Activated gamma-delta T cell treated with Interleukin-2 at 50 U/mL for 16 hours (primary cell): ENCODE results near the gene HOXA6.

Experiments used
- DNase-seq: peaks from one replicate; pipeline ENCODE4 v3.0.0-alpha.2; 2020

HOXA6 gene

GRCh38 chr7:27137640-27138315 lies 9.8 kb downstream of the HOXA6 start:
- no peak for DNase-seq

GRCh38 chr7:27134392-27134791 lies 13.2 kb downstream of the HOXA6 start:
- DNase-seq, result no peak

DNA sequence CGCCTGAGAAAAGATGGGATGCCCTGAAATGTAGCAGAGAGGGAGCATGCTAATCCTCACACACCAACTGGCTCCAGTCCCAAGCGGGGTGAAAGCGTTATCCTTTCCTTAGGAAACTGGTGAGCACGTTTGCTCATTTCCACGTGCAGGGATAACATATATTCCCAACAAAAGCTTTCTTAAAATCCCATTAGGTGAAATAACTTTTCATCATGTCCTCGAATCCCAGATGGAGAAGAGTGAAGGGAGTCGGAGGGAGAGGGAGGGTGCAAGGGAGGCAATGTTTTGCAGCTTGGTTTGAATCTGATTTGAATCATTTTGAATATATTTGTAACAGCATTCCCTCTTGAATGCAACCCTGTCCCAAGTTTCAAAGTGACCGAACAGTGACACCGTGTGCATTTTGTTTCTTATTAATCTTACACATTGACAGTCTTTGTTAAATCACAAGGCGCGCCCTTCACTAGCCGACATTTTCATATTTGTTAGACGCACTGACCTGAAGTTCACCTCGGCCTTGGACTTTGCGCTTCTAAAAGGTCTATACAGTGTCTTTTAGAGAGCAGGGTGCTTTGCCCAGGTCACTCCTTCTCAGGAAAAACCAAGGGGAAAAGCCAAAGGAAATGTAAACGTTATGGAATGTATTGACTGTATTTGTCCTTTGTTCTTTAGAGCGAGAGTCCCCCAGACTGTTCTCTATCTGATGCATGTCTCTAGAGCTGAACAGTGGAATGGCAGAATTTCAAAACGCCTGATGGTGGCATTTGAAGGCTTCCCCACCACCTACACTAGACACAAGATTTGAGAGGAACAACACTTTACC lies 14.0 kb downstream of the HOXA6 start:
- DNase-seq, result no peak

DNA sequence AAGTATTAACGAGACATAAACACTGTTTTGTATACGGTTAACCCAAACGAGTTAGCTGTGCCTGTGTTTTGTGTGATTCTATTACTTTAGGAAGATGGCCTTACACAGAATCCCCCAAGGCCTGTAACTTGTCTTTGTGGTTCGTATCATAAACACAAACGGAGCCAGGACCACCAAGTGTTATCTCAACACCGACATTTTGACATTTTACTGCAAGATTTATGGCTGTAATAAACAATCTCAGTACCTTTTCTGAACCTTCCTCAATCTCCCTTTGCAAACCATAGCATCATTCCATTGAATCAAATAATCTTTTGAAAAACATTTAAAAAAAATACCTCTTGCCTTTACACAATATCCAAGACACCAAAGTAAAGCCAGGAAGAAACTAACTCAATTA lies 14.6 kb downstream of the HOXA6 start:
- no peak for DNase-seq

GRCh38 chr7:27132214-27132613 lies 15.4 kb downstream of the HOXA6 start:
- no peak for DNase-seq

GRCh38 chr7:27131390-27131819 lies 16.2 kb downstream of the HOXA6 start:
- no peak for DNase-seq

DNA sequence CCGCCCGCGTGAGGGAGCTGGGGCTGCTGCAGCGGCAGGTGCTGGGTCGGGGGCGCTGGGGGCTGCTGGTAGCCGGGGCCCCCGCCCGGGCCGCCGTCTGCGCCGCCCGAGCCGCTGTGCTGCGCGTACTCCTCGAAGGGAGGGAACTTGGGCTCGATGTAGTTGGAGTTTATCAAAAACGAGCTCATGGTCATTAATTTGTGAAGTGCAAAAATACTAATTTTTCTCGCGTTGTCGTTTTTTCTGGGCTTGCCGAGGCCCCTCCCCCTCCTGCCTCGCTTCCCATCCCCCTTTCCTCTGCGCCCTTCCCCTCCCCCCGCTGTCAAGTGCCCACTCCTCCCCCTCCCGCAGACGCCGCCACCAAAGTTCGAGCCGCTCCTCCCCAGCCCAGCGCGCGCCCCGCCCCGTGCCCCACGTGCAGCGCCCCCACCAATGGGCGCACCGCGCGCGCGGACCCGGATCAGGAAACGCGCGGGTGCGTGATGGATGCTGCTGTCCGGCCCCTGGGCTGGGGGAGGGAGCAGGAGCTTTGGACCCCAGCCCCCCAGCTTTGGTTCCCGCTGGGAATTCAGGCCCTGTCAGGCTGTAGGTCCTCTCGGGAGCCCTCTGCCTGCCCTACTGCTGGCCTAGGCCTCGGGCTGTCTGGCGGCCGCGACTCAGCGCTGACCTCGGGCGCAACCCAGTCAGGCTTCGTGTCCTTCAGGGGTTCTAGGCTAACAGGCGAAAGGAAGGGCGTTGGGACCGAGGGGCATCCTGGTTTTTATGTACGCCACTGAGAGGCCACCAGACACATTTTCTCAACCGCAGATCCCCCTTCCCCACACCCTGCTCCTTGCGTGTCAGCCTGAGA lies 16.8 kb downstream of the HOXA6 start, which contains the start of gene HOXA4:
Gene HOXA4, minus strand, starts transcription at position 218 of the 850 bp plus-strand sequence. Its CDS starts 24 bp downstream, at position 194.
- DNase-seq, result peak; percentile 69

- no peak for DNase-seq
These were observed 17.6 kb downstream of the HOXA6 start for GRCh38 chr7:27129729-27130539.

GRCh38 chr7:27128776-27129728 lies 18.5 kb downstream of the HOXA6 start:
- DNase-seq, result no peak

DNA sequence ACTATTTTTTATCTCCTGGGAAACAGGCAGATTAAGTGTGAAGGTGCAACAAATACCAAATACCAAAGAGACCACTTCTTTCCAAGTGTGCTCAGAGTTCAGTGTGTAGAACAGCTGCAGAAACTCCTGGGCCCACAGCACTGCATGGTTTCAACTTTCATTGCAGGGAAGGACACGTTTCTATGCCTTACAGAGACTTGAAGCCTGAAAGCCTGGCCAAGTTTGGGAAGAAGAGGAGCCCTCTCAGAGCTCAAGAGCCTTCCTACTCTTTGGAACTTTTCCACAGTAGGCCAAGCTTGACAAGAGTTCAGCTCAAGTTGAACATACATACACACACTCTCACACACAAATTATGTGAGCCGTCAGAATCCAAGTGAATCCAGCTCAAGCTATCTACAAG lies 19.5 kb downstream of the HOXA6 start:
- no peak for DNase-seq

DNA sequence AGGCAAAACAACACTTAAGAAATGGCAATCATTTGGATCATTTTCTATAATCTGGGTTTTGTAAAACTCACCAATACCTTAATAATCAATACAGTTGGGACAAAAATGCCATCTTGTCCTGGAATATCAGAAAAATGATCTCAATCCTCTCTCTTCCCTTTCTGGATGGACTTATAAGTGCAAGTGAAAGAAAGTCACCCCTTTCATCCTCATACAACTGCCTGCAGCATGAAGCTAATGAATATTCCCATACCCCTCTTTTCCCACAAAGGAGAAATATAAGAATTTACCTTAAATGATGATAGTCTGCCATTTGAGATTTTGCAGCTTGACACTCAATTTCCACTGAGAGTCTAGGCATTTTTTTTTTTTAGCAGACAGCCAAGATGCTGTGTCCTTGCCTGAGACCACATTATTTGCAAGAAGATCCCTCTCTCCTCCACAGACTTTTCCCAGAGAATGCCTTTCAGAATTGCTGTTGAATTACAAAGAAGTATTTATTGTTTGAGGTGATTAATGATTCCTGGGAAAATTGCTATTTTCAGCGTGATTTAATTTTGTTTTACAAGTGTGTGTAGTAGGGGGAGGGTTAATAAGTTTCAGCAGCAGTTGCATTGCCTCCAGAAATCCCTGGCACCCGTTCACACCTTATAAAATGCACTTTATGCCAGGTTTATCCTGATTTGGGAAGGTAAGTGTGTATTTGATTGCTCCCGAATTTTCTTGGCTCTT lies 20.8 kb downstream of the HOXA6 start:
- DNase-seq, result no peak

GRCh38 chr7:27125986-27126394 lies 21.6 kb downstream of the HOXA6 start:
- DNase-seq, result no peak

GRCh38 chr7:27124902-27125689 lies 22.5 kb downstream of the HOXA6 start:
- no peak for DNase-seq

DNA sequence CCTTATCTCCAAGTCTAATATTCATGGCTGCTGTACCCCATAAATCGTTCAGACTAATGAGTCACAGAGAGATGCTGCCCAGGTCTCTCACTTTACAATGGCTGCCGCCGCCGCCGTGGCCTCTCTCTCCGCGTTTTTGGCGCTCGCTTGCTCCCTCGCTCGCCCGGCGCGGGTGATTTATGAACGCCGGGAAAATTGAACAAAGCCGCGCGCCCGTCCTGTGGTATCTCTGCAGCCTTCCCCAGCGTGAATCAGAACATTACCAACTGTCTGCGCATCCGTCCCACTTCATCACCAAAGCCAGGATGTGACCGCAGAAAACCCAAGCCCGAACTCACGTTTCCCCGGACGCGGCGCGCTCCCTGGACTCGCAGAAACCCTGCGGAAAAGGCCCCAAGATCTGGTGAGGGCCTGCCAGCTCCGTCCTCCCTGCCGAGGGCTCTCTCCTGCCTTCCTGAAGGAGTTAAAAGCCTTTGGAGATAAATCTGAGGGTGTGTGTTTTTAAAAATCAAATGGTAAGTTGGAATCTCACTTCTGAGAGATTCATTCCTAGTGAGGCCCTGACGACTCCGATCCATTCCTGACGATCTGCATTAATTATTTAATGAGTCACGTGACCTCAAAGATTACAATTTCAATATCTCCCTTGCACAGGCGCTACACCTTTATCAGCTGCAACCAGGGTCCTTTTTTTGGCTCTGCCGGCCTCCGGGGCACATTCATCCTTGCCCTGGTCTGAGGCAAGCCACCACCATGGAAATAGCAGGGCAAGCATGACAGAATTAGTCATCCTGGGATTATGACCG lies 23.3 kb downstream of the HOXA6 start:
- DNase-seq, result no peak

DNA sequence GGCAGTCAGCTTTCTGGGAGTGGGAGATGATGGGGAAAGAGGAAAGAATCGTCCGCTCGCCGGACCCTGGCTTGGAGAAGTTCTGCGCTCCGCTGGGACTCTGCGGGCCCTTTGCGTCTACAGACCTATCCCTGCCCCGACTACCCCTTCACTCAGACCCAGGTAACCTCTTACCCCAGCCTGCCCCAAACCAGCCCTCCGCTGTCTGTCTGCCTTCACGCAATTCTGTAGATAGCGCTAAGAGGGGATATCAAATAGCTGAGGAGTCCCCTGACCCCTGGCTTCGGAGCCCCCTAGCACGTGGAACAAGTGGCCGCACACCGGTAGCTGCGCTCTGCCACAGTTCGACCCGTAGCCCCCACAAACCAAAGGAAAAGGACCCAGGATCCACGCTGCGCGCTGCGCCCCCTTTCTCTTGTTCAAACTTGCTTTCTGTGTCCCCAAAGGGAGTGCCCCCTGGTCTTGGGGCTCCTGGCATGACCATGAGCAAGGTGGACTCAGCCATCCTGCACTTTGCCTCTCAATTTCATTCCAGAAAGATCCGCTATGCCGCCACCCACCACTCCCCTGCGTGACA lies 24.0 kb downstream of the HOXA6 start:
- DNase-seq, result no peak

DNA sequence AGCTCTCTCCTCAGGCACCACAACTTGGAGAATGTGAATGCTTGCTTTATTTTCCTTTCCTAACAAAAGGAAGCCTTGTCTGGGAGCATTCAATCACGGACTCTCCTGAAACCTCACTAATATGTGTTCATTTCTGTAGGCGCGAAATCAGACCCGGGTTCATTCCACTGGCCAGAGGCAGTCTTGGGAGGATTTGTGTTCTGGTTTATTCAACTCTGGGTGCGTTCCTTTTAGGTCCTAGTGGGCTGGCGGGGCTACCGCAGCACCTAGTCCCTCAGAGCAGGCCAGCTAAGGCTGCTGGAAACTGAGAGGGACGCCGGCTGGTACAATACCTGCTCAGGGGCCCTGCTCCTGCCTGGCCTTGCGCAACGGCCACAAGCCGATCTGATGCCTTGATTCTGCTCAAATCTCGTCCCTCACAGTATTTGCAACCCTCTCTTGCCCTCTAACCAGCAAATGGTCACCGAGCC lies 24.5 kb downstream of the HOXA6 start:
- DNase-seq, result no peak

GRCh38 chr7:27122077-27122910 lies 25.3 kb downstream of the HOXA6 start:
- DNase-seq, result no peak
